Tibial nerve (tissue), 3 donors: ENCODE measurements around the gene MTX2.

Experiments used
- CTCF ChIP-seq, 5 experiments: fragments of 200-600 bp in 3 of 5; fragments of 450-650 bp in 2 of 5; sonication (generic) in 3 of 5; IDR thresholded peaks; one replicate each; pipeline ENCODE4 v1.5.1; 2016 to 2019; ENCODE audit warnings: antibody characterized with exemption in 5 of 5, mild to moderate bottlenecking in 3 of 5, moderate library complexity in 2 of 5
- POLR2A ChIP-seq, 2 donors: fragments of 450-650 bp; IDR thresholded peaks; one replicate each; pipeline ENCODE4 v1.6.1; 2017; ENCODE audit warnings: antibody characterized with exemption in 2 of 2, mild to moderate bottlenecking in 2 of 2, moderate library complexity in 2 of 2

GRCh38 chr2:176280156-176280555 lies 10.9 kb downstream of the MTX2 start:
- TF ChIP-seq CTCF (IDR thresholded peaks at IDR 0.05) (no peak), POLR2A (IDR thresholded peaks at IDR 0.05) (no peak)
